DMS79 treated with DMSO at 0.1 percent for 48 hours (cell line): Measurements from ENCODE around the gene CYP4F11.
"Not testable (repeated sequence)": the region's sequence is repeated elsewhere in the genome, so short reads cannot be mapped to it uniquely, and the experiment has no call there.

Experiments
- DNase-seq: peaks from one replicate; lab custom pipeline; 2025; lab: John Stamatoyannopoulos, UW

Gene CYP4F11

DNA sequence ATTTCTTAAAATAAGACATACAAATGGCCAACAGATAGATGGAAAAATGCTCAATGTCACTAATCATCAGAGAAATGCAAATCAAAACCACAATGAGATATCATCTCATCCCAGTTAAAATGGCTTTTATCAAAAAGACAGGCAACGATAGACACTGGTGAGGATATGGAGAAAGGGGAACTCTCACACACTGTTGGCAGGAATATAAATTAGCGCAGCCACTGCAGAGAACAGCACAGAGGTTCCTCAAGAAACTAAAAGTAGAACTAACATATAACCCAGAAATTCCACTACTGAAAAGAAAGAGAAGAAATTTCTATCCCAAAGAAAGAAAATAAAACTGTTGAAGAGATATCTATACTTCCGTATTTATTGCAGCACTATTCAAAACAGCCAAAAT is 51.0 kb downstream of the CYP4F11 start:
- DNase-seq: not testable (repeated sequence)

DNA sequence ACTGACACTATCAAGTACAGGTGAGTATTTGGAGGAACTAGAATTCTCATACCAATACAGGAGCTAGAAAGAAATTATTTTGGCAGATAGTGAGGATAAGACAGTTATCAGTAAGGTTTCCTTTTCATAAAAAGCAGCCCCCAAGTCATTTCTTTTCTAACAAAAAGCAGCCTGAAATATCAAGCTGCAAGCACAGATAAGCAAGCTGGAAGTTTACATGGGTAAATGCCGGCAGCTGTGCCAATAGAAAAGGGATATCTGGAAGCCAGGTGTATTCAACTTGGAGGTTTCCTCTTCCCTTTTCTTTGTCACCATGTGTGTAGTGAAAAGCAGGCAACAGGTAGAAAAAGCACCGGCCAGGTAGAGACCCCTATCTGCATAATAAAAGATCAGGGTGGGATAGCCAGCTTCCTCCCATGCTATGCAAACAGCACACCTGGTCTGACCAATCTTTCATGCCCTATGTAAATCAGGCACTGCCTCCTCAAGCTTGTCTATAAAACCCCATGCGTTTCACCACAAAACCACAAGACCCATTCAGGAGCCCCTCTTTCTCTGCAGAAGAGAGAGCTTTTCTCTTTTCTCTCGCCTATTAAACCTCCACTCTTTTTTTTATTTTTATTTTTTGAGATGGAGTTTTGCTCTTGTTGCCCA is 59.4 kb downstream of the CYP4F11 start:
- no peak for DNase-seq

DNA sequence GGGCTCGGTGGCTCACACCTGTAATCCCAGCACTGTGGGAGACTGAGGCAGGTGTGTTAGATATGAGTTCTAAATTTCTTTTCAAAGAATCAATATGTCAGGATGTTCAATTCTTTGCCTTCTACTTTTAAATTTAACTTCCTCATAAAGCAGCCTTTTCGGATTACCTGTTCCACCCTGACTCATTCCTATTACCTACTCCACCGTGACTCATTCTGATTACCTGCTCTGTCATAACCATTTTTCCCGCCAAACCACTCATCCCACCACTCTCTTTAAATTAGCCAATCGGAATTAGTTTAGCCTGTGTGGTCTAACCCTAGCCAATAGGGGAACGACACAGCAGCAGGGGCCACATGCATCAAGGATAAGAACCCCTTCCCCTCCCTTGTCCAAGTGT is 60.6 kb downstream of the CYP4F11 start:
- DNase-seq: not testable (repeated sequence)

DNA sequence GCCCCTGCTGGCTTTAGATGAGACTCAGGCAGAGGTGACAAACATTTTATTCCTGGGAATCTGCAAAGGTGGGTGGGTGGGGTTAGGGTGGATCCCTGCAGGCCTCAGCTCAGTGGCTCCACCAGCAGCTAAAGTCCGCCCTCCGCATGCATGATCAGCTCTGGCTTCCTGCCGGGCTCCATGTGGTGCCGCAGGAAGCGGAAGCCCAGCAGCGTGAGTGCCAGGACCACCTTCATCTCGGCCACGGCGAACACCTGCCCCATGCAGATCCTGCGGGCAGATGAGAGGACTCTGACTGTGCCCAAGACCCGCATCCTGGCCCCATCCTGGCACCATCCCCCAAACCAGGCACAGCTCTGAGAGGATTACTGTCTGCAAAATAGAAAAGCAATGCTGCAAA is 62.8 kb downstream of the CYP4F11 start:
- no peak for DNase-seq

DNA sequence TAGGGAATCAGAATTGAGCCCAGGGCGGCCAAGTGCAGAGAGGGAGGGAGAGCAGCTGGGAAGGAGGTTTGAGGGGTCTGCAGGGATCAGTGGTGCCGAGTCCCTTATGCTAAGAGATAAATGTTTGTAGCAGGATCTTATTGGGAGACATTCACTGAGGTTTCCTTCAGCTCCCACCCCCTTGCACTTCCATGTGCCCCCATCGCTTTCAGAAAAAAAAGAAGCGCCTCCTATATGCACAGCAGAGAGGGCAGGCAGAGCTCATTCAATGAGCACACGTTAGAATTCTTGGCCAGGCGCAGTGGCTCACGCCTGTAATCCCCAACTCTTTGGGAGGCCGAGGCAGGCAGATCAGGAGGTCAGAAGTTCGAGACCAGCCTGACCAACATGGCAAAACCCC is 64.5 kb downstream of the CYP4F11 start:
- no peak for DNase-seq

DNA sequence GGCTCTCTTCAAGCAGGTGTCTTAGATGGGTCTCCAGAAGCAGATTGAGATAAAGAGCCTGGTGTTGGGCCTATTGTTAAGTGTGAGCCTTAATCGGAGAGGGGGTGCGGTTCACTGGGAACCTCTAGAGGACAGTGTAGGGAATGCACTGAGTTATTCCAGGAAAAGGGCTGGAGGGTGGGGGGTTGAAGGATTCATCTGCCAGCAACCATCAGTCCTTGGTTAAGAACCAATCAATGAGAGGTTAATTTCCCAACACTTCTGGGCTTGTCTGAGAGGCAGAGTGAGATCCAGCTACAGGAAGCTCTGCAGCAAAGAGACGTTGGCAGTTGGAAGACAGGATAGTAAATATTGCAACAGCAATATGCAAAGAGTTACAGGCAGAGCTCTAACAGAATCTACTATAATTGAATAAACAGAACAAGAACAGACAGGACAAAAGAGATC is 65.2 kb downstream of the CYP4F11 start:
- peak; percentile 39 for DNase-seq

DNA sequence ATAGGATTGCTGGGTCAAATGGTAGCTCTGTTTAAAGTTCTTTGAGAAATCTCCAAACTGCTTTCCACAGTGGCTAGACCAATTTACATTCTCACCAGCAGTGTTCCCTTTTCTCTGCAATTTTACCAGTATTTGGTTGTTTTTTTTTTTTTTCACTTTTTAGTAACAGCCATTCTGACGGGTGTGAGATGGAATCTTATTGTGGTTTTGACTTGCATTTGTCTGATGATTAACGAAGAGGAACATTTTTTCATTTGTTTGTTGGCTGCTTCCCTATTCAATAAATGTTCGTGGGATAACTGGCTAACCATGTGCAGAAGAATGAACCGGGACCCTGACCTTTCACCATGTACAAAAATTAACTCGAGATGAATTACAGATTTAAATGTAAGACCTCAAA is 67.7 kb downstream of the CYP4F11 start:
- DNase-seq: no peak

DNA sequence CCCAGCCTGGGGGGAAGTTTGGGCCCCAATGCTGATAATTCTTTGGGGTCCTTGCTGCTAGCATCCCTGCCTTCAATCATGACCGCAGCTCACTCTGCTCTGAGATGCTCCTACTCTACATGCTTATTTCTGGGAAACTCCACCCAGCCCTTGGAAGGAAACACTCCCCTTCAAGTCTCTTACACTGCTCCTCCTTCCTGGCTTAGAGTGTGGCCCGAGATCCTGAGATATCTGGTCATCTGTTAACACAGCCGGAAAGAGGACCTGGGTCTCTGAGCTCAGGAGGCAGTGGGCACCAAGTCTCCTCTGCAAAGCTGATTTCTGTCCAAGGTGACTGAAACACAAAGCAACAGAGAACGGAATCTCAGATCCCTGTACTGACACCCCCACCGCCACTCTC is 69.5 kb downstream of the CYP4F11 start:
- no peak for DNase-seq

DNA sequence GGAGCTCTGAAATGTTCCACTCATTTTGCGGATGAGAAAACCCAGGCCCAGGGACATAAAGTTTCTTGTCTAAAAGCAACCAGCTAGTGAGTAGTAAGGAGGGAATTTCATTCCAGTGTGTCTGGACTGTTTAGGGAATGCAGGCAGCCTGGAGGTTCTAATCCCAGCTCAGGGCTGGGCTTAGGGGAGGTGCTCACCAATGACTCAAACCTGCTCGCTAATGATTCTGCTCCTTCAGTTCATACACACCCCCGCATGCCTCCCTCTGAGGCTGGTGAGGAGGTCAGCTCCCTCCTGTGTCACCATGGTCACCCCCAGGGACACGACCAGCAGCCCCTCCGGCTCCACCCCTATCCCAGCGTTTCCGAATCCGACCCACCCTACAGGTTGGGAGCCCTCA is 71.1 kb downstream of the CYP4F11 start:
- DNase-seq: no peak

DNA sequence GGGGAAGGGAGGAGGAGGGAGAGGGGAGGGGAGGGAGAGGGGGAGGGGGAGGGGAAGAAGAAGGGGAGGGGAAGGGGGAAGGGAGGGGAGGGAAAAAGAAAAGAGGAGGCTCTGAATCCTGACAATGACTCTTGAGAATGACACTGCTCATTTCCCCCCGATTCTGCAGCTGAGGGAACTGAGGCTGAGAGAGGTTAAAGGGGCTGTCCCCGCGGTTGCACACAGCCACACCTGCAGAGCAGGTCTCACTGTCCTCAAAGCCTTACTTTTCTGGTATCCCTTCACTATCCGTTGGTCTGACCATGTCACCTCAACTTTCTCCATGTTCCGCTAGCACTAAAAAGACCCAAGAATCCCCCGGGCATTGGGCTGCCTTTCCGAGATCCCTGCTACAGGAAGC is 71.9 kb downstream of the CYP4F11 start:
- DNase-seq: no peak
